Measurements from ENCODE around the gene AMFR. TPM values are rescaled to one million over a fixed set of nuclear protein-coding genes. Genes with fewer than 3 reads are reported as not detected.

Gene AMFR
- total and polyA plus RNA-seq, 10 of the 15 experiments (the other 5 are each of a cell fraction or from before 2014, with no cell fraction given), result 8.2 to 67.6 (median 28.1) TPM

- Histone ChIP-seq H3K27ac (ENCODE audit: control insufficient read depth, insufficient read depth) (no peak overlapping the region), H3K9ac (ENCODE audit: control insufficient read depth, insufficient read depth, low read length) (no peak overlapping the region), H3K79me2 (ENCODE audit: control insufficient read depth, insufficient read depth, low read length) (no peaks in the 10 kb centered on the region), H3K4me3 (no peak overlapping the region), H3K36me3 (ENCODE audit: control insufficient read depth in 2 of 2, insufficient read depth in 2 of 2, low read length in 1 of 2) (peaks cover 5 to 50% of the 10 kb centered on the region in 2 experiments), H3K27me3 (replicated peaks in 1 of 2; ENCODE audit: control insufficient read depth in 2 of 2, insufficient read depth in 2 of 2, low read length in 1 of 2) (no peaks in the 10 kb centered on the region), H3K9me3 (replicated peaks; ENCODE audit: control insufficient read depth, insufficient read depth, low read length) (no peaks in the 10 kb centered on the region), H3K4me1 (ENCODE audit: control insufficient read depth, insufficient read depth, low read length) (no peaks in the 10 kb centered on the region), H2AFZ (ENCODE audit: control insufficient read depth, low read depth, low read length) (no peak overlapping the region), H3K4me2 (ENCODE audit: control insufficient read depth, insufficient read depth) (no peak overlapping the region), H4K20me1 (ENCODE audit: control insufficient read depth, insufficient read depth) (no peaks in the 10 kb centered on the region)
- TF ChIP-seq TBL1XR1 (IDR thresholded peaks at IDR 0.05; ENCODE audit: low read depth, low read length) (no peak), SIN3A (IDR thresholded peaks at IDR 0.05; ENCODE audit: low read depth, low read length) (no peak), DPF2 (IDR thresholded peaks at IDR 0.05) (no peak), NRF1 (conservative IDR thresholded peaks at IDR 0.05; ENCODE audit: low read depth, low read length) (no peak), RB1 (IDR thresholded peaks at IDR 0.05; ENCODE audit: borderline replicate concordance) (no peak), RBBP5 (conservative IDR thresholded peaks at IDR 0.05) (no peak), IRF4 (IDR thresholded peaks at IDR 0.05; ENCODE audit: low read depth, low read length) (no peak), NR2C1 (IDR thresholded peaks at IDR 0.05) (no peak), CREB1 (IDR thresholded peaks at IDR 0.05; ENCODE audit: low read depth) (no peak), RAD51 (IDR thresholded peaks at IDR 0.05) (no peak), TCF12 (IDR thresholded peaks at IDR 0.05; ENCODE audit: low read depth, low read length) (no peak), SMAD5 (IDR thresholded peaks at IDR 0.05; ENCODE audit: low read depth) (no peak), RELB (IDR thresholded peaks at IDR 0.05; ENCODE audit: low read depth) (no peak)
- TF ChIP-seq, protein P1, sequence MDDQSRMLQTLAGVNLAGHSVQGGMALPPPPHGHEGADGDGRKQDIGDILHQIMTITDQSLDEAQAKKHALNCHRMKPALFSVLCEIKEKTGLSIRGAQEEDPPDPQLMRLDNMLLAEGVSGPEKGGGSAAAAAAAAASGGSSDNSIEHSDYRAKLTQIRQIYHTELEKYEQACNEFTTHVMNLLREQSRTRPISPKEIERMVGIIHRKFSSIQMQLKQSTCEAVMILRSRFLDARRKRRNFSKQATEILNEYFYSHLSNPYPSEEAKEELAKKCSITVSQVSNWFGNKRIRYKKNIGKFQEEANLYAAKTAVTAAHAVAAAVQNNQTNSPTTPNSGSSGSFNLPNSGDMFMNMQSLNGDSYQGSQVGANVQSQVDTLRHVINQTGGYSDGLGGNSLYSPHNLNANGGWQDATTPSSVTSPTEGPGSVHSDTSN (IDR thresholded peaks at IDR 0.05; ENCODE audit: insufficient replicate concordance, low read depth, low read length), result no peak
- TF ChIP-seq, protein P2, sequence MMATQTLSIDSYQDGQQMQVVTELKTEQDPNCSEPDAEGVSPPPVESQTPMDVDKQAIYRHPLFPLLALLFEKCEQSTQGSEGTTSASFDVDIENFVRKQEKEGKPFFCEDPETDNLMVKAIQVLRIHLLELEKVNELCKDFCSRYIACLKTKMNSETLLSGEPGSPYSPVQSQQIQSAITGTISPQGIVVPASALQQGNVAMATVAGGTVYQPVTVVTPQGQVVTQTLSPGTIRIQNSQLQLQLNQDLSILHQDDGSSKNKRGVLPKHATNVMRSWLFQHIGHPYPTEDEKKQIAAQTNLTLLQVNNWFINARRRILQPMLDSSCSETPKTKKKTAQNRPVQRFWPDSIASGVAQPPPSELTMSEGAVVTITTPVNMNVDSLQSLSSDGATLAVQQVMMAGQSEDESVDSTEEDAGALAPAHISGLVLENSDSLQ (IDR thresholded peaks at IDR 0.05), result no peak
- in situ Hi-C loops (cut with MboI), result no loop called here
- BruUV-seq (replicated peaks), result no TSS peak
- ChIA-PET POLR2A (no interaction called here), RAD21 (ENCODE audit: unreplicated experiment) (no interaction called here), CTCF (no interaction called here), SMC1A (ENCODE audit: uncharacterized antibody, unreplicated experiment) (interaction anchor here (0.7 to 1.2 kb wide), 2 partner anchors 42 to 232 kb away, joined by 3 to 5 read pairs; no protein-coding TSS in a partner anchor)
- 100% methylated on average over 3 of the region's 3 CpGs for WGBS (ENCODE audit: insufficient coverage, insufficient replicate concordance, low lambda C conversion rate, missing lambda C conversion rate)
- intact Hi-C loops (cut with micrococcal nuclease; ENCODE audit: unreplicated experiment), result no loop called here
- no peak for FAIRE-seq
- DNase-seq (ENCODE audit: low read depth, low spot score), result no peak
- ATAC-seq, result no peak
These were observed 44.9 kb upstream of the AMFR start for GRCh38 chr16:56470232-56470631.

Data from GM12878 (cell line).